GM12874 (cell line): ENCODE measurements around the gene LKAAEAR1.

Source experiments
- CTCF ChIP-seq: IDR thresholded peaks from 2 replicates; pipeline ENCODE4 v1.5.1; 2011; ENCODE audit warnings: low read depth, mild to moderate bottlenecking, control low read depth, low read length, moderate library complexity; ENCODE audit not compliant: insufficient read depth

LKAAEAR1 gene

DNA sequence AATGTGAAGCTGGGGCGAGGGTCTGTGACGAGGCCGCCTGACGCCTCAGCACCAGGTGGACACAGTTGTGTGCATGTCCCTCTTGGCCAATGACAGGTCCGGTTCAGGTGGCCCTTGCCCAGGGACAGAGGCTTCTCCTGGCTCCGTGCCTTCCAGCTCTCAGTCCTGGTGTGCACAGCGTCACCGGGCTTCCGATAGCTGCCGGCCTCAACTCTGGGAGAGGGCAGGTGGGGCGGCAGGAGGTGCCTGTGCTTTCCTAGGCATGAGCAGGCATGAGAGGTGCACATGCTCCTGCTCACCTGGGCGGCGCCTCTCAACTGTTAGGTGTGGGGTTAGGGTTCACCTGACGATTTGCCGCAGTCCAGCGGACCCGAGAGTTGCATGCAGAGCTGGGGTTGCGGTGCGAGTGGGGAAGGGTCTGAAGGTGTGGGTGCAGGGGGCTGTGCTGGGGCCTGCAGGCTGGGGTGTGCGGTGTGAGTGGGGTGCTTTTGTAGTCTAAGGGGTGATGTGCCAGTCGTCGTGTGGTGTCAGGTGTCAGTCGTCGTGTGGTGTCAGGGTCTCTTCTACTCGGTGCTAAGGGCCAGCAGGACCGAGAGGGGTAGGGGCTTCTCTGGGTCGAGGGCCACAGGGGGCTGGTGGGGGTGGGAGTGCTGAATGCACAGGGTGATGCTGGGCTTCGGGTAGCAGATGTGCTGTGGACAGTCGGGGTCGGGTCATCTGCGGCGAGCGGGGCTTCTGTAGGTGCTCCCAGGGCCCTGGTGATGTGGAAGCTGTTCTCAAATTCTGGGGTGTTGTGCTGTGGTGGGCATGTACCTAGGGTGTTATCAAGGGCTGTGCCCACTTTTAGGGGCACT lies 31.0 kb downstream of the LKAAEAR1 start:
- no peak for TF ChIP-seq CTCF

GRCh38 chr20:64052326-64052722 lies 31.9 kb downstream of the LKAAEAR1 start:
- no peak for TF ChIP-seq CTCF

DNA sequence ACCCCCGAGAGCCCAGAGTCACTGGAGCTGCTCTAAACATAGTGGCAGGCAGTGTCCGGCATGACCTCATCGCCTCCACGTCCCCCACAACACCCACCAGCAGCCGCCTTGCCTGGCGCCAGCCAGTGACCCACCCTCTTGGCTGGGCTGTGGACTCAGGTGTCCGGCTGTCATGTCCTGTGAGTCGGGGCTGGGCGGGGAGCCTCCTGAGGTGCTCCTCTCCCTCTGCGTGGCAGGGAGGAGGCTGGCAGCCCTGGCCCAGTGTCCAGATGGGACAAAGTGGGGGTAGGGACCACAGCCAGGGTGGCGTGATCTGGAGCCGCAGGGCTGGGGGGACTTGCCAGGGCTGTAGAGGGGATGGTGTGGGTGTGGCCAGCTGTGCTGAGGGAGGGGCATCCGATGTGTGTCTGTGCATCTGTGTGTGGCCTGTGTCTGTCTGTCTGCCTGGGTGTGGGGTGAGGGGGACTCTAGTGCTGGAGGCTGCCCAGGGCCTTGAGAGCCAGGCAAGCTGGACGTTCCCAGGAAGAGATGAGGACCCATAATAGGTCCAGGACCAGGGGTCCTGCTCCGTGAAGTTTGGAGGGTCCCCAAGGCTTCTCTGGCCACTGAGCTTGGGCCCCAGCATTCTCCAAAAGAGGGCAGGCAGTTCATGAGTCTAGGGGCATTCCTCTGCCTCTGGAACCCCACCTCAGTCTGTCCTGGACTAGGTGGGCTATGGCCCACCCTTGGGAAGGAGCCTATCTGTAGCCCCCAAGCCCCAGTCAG lies 32.5 kb downstream of the LKAAEAR1 start:
- TF ChIP-seq CTCF = no peak

GRCh38 chr20:64051033-64051452 lies 33.2 kb downstream of the LKAAEAR1 start:
- no peak for TF ChIP-seq CTCF

DNA sequence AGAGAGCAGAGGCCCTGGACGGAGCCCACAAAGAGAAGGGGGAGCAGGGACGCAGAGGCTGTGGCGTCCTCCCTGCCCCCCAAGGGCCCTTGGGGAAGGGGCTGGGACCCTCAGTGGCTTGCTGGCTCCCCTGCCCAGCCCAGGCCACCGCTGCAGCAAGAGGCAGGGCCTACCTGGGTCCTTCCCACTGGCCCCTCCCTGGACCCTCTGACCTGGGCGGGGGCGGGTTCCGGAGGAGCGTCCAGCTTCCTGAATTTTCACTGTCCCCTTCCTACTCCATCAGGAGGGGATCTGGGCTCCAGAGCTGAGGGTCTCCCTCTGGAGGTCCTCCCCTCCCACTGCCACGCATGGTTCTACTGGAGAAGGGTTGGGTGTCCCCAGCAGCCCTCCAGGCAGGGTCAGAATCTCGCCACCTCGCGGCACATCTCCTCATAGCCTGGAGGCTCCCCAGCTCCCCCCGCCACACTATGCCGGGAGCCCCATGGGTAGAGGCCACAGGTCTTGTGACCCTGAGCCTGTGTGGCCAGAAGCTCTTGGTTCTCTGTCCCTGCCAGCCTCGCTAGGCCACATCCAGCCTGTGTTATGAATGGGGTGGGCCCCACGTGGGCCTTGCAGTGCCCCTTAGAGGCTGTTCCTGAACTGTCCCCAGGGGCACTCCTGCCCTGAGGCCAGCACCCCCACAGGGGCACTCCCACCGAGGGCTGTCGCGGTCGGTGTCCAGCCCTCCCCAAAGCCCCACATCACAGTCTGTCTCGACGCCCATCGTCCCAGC lies 33.8 kb downstream of the LKAAEAR1 start:
- no peak for TF ChIP-seq CTCF

- TF ChIP-seq CTCF = no peak
Measured at GRCh38 chr20:64049878-64050260, 34.3 kb downstream of the LKAAEAR1 start.
